ENCODE results near the gene SMYD3.

Gene SMYD3

DNA sequence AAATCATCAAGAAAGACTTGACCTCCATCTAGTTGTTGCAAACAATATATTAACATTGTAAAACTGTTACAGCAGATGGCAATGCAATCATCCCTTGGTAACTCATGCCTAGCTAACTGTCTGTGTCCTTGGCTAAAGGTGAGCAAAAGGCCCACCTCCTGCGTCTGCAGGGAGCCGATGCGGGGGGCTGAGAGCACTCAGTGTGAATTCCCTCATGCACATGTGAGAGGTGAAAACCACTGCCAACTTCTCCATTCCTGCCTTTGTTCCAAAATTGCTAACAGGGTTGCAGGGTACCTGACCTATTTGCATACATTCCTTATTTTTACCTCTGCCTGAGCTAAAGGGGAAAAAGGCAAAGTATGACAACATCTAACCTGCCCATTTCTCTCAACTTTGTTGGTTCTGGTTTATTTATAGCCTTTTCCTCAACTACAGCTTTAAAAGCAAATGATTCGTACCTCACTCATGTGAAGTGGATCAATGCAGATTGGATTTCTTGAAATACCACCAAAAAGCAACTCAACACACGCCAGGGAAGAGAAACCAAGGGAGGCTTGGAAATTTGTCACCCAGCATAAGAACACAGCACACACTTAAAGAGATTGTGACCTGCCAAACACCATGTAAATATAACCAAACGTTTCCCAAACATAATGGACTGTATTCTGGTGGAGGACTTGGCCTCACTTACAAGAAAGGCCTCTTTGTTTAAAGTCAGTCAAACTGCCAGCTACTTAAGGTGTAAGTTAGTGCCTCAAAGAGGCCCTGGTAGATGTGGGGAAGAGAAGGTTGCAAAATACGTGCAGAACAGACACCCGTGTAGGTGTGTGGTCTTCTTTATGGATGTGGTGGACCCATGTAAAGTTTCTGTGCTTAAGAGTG is 651.0 kb downstream of the SMYD3 start:
- Histone ChIP-seq H3K27me3 (ENCODE audit: insufficient read depth, low read length) (no peaks in the 10 kb centered on the region), H3K4me3 (ENCODE audit: low read depth, low read length) (peak overlapping the region; percentile 12; the same call in 1 of the 2 replicates), H3K79me2 (ENCODE audit: control insufficient read depth, insufficient read depth, low read length, unreplicated experiment) (no peaks in the 10 kb centered on the region), H3K4me1 (ENCODE audit: control insufficient read depth, insufficient read depth, low read length, unreplicated experiment) (peaks cover 50% of the 10 kb centered on the region), H2AFZ (ENCODE audit: low read length, unreplicated experiment) (no peak overlapping the region), H3K36me3 (ENCODE audit: insufficient read depth, low read length) (no peaks in the 10 kb centered on the region), H3K27ac (ENCODE audit: low read depth, low read length) (peak overlapping the region; percentile 83)

DNA sequence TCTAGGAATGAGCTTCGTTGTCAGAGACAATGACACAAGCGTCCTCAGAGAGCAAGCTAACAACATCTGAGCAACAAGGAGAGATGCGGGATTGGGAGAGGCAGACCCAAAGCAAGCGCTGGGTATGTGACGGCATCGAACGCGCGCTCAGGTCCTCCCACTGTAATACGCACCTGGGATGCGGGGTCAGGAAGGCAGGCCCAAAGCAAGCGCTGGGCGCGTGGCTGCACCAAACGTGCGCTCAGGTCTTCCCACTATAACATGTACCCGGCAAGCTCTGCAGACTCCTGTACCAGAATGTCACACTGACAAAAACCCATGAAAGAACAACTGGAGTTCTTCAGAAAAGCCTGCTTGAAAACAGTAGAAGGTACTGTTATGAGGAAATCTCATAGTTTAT is 653.8 kb downstream of the SMYD3 start:
- H2AFZ ChIP-seq (ENCODE audit: low read length, unreplicated experiment), result no peak overlapping the region
- no peak overlapping the region for H3K4me3 ChIP-seq (ENCODE audit: low read depth, low read length)
- H3K79me2 ChIP-seq (ENCODE audit: control insufficient read depth, insufficient read depth, low read length, unreplicated experiment), result no peaks in the 10 kb centered on the region
- H3K27me3 ChIP-seq (ENCODE audit: insufficient read depth, low read length), result no peaks in the 10 kb centered on the region
- no peak overlapping the region for H3K27ac ChIP-seq (ENCODE audit: low read depth, low read length)
- H3K36me3 ChIP-seq (ENCODE audit: insufficient read depth, low read length), result no peaks in the 10 kb centered on the region
- H3K4me1 ChIP-seq (ENCODE audit: control insufficient read depth, insufficient read depth, low read length, unreplicated experiment), result peaks cover 22% of the 10 kb centered on the region

DNA sequence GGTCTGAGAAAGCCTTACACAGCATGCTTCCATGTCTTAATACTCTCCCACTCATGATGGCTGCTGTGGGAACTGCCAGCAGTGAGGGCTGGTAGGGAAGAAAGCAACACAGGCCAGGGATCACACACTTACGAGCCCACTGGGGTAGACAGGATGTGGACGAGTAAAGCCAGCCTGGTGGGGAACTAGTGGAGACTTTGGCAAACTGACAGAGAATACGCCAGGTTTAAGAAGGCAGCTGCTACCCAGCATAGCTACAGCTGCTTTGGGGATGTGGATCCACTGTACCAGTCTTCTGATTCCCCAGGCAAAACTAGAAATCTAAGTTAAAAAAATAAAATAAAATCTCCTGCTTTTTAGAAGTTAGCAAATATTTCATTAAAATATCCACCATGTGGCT is 664.0 kb downstream of the SMYD3 start:
- Histone ChIP-seq H3K4me1 (ENCODE audit: control insufficient read depth, insufficient read depth, low read length, unreplicated experiment) (peaks cover 2% of the 10 kb centered on the region), H3K4me3 (ENCODE audit: low read depth, low read length) (no peak overlapping the region), H3K36me3 (ENCODE audit: insufficient read depth, low read length) (no peaks in the 10 kb centered on the region)

DNA sequence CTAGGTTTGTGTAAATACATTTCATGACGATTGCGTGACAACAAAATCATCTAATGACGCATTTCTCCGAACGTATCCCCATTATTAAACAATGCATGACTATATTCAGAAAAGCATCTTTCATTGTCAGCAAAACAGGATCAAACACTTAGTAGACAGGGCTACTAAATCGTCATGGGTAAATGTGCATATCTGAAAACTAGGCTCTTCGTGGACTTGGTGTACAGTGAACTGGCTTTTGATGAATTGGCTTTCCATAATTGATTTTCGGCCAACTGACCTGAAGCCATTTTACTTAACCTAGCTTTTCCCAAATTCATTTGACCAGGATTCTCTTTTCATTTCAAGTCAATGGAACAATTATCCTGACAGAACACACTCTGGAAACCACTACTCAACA is 665.0 kb downstream of the SMYD3 start:
- no peak overlapping the region for H2AFZ ChIP-seq (ENCODE audit: low read length, unreplicated experiment)
- no peaks in the 10 kb centered on the region for H3K36me3 ChIP-seq (ENCODE audit: insufficient read depth, low read length)
- H3K27me3 ChIP-seq (ENCODE audit: insufficient read depth, low read length), result no peaks in the 10 kb centered on the region
- H3K4me3 ChIP-seq (ENCODE audit: low read depth, low read length), result no peak overlapping the region
- no peak overlapping the region for H3K27ac ChIP-seq (ENCODE audit: low read depth, low read length)
- H3K4me1 ChIP-seq (ENCODE audit: control insufficient read depth, insufficient read depth, low read length, unreplicated experiment), result peaks cover 12% of the 10 kb centered on the region
- H3K79me2 ChIP-seq (ENCODE audit: control insufficient read depth, insufficient read depth, low read length, unreplicated experiment), result no peaks in the 10 kb centered on the region

More for the DNA sequence above, 664.0 kb downstream of the SMYD3 start:
- no peak overlapping the region for H3K27ac ChIP-seq (ENCODE audit: low read depth, low read length)
- H2AFZ ChIP-seq (ENCODE audit: low read length, unreplicated experiment), result no peak overlapping the region
- no peaks in the 10 kb centered on the region for H3K79me2 ChIP-seq (ENCODE audit: control insufficient read depth, insufficient read depth, low read length, unreplicated experiment)
- no peaks in the 10 kb centered on the region for H3K27me3 ChIP-seq (ENCODE audit: insufficient read depth, low read length)

DNA sequence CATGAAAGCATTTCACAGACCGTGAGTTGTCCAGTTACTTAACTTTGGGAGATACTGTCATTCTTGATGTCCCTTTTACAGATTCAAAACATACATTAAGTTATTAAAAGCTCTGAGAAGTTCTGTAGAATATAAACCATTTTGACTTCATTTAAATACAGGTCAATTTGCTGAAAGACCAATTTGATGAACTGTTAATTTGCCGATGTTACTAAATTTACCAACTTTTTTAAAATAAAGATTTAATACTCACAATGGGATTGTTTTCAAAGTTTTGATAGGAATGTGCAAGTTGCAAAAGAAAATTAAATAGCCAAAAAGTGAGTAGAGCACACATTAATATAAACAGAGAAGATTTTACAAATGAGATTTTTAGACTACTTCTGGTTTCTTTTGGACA is 666.1 kb downstream of the SMYD3 start:
- no peaks in the 10 kb centered on the region for H3K36me3 ChIP-seq (ENCODE audit: insufficient read depth, low read length)
- no peak overlapping the region for H3K4me3 ChIP-seq (ENCODE audit: low read depth, low read length)
- H3K4me1 ChIP-seq (ENCODE audit: control insufficient read depth, insufficient read depth, low read length, unreplicated experiment), result peaks cover 13% of the 10 kb centered on the region
- no peaks in the 10 kb centered on the region for H3K79me2 ChIP-seq (ENCODE audit: control insufficient read depth, insufficient read depth, low read length, unreplicated experiment)
- H3K27ac ChIP-seq (ENCODE audit: low read depth, low read length), result no peak overlapping the region
- no peak overlapping the region for H2AFZ ChIP-seq (ENCODE audit: low read length, unreplicated experiment)
- H3K27me3 ChIP-seq (ENCODE audit: insufficient read depth, low read length), result no peaks in the 10 kb centered on the region

DNA sequence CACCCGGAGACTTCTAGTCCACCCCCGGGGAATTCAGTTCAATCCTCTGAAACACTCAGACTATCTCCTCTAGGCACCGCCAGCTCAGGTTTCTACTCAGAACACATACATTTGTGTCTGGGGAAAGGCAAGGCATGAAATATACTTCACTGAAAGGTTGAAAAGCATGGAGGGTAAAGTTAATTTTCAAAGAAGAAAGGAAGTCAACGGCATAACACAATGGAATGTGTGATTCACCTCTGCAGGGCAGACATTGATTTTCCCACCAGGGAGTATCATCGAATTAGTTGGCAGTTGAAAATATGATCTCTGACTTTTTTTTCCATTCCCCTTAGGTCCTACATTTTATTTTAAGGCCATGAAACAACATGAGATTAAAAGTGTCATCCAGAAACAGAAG is 669.4 kb downstream of the SMYD3 start:
- H3K79me2 ChIP-seq (ENCODE audit: control insufficient read depth, insufficient read depth, low read length, unreplicated experiment), result no peaks in the 10 kb centered on the region
- H3K27ac ChIP-seq (ENCODE audit: low read depth, low read length), result peak overlapping the region; percentile 60
- H3K4me3 ChIP-seq (ENCODE audit: low read depth, low read length), result peak overlapping the region; percentile 39; the same call in 1 of the 2 replicates
- peaks cover 13% of the 10 kb centered on the region for H3K4me1 ChIP-seq (ENCODE audit: control insufficient read depth, insufficient read depth, low read length, unreplicated experiment)
- H3K36me3 ChIP-seq (ENCODE audit: insufficient read depth, low read length), result no peaks in the 10 kb centered on the region
- H2AFZ ChIP-seq (ENCODE audit: low read length, unreplicated experiment), result peak overlapping the region; percentile 92
- H3K27me3 ChIP-seq (ENCODE audit: insufficient read depth, low read length), result no peaks in the 10 kb centered on the region

DNA sequence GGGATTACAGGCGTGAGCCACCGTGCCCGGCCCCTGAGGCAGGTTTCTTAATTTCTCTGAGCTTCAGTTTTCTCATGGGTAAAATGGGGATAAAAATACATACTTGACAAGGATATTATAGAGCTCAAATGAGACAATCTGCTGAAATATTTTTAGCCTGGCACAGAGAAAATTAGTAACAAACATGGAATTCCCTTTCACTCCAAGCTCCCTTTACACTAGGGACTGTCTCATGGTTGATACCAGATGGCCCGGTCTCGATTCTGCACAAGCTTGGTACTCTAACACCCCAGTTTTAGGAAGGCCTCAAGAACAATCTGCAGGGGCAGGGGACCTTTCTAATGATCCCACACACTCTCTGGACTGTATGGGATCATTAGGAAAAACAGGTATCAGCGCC is 671.7 kb downstream of the SMYD3 start:
- no peaks in the 10 kb centered on the region for H3K79me2 ChIP-seq (ENCODE audit: control insufficient read depth, insufficient read depth, low read length, unreplicated experiment)
- no peak overlapping the region for H3K4me3 ChIP-seq (ENCODE audit: low read depth, low read length)
- H3K4me1 ChIP-seq (ENCODE audit: control insufficient read depth, insufficient read depth, low read length, unreplicated experiment), result peaks cover 13% of the 10 kb centered on the region
- no peaks in the 10 kb centered on the region for H3K36me3 ChIP-seq (ENCODE audit: insufficient read depth, low read length)
- no peak overlapping the region for H2AFZ ChIP-seq (ENCODE audit: low read length, unreplicated experiment)
- H3K27me3 ChIP-seq (ENCODE audit: insufficient read depth, low read length), result no peaks in the 10 kb centered on the region
- no peak overlapping the region for H3K27ac ChIP-seq (ENCODE audit: low read depth, low read length)

DNA sequence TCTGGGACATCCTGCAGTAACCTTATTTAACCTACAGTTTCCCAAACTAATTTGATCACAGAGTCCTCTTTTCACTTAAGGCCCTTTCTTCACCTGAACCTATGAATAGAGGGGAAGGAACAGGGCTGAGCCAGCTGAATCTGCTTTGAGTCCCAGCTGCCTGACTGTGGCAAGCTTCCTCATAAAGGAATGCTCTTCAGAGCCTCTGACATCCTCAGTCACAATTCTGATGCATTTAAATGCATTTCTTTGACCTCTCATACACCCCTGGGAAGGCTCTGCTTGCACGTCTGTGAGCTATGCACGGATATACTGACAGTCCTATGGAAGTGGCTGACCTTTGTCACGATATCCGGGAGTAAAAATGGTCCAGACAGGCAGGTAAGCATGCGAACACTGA is 673.1 kb downstream of the SMYD3 start:
- Histone ChIP-seq H3K36me3 (ENCODE audit: insufficient read depth, low read length) (no peaks in the 10 kb centered on the region), H3K79me2 (ENCODE audit: control insufficient read depth, insufficient read depth, low read length, unreplicated experiment) (no peaks in the 10 kb centered on the region), H3K4me1 (ENCODE audit: control insufficient read depth, insufficient read depth, low read length, unreplicated experiment) (peaks cover 13% of the 10 kb centered on the region), H2AFZ (ENCODE audit: low read length, unreplicated experiment) (no peak overlapping the region), H3K27ac (ENCODE audit: low read depth, low read length) (no peak overlapping the region), H3K4me3 (ENCODE audit: low read depth, low read length) (no peak overlapping the region), H3K27me3 (ENCODE audit: insufficient read depth, low read length) (no peaks in the 10 kb centered on the region)

DNA sequence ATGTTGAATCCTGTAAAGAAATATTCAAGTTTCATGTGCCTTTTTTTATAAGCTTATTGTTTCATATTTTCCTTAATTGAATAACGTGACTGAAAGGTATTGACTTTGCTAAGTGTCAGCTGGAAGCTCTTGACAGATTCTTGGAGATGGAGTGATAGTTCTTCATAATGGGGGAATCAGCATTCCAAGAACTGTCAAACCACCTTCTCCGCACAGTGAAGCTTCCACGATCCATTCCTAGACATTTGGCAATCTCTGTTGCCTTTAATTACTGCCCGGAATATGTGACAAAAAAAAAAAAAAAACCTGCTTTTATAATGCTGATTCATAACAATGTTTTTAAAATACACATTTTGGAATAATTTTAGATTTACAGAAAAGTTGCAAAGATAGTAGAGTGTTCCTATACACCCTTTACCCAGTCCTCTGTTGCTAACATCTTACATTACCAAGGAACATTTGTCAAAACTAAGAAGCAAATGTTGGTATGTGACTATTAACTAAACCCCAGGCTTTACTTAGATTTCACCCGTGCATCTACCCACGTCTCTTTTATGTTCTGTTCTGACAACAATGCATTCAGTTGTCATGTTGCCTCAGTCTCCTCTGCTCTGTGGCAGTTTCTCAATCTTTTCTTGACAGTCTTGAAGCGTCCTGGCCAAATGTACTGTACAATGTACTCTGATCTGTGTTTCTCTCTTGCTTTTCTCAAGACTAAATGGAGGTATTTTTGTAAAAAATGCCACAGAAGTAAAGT is 674.1 kb downstream of the SMYD3 start:
- no peaks in the 10 kb centered on the region for H3K36me3 ChIP-seq (ENCODE audit: insufficient read depth, low read length)
- no peaks in the 10 kb centered on the region for H3K79me2 ChIP-seq (ENCODE audit: control insufficient read depth, insufficient read depth, low read length, unreplicated experiment)
- H3K27me3 ChIP-seq (ENCODE audit: insufficient read depth, low read length), result no peaks in the 10 kb centered on the region
- H2AFZ ChIP-seq (ENCODE audit: low read length, unreplicated experiment), result no peak overlapping the region
- H3K4me3 ChIP-seq (ENCODE audit: low read depth, low read length), result no peak overlapping the region
- H3K27ac ChIP-seq (ENCODE audit: low read depth, low read length), result no peak overlapping the region
- H3K4me1 ChIP-seq (ENCODE audit: control insufficient read depth, insufficient read depth, low read length, unreplicated experiment), result peaks cover 9% of the 10 kb centered on the region

DNA sequence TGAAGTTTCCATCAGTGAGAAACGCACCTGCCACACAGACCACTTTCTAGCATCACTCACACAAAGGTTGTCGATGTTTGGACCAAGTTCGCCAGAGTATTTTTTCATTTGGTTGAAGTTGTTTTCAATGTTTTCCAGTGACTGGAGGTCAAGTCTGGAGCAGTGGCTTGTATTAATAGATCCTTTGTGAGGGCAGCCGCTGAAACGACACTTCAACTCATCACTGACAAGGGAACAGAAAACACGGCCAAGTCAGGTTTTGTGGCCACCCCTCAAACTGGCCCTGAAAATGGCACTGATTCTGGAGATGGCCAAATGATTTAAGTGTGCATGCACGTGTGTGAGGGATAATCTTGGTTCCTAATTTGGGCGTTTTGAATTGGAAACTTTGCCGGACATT is 675.6 kb downstream of the SMYD3 start:
- Histone ChIP-seq H2AFZ (ENCODE audit: low read length, unreplicated experiment) (no peak overlapping the region), H3K4me1 (ENCODE audit: control insufficient read depth, insufficient read depth, low read length, unreplicated experiment) (no peaks in the 10 kb centered on the region), H3K79me2 (ENCODE audit: control insufficient read depth, insufficient read depth, low read length, unreplicated experiment) (no peaks in the 10 kb centered on the region), H3K27ac (ENCODE audit: low read depth, low read length) (no peak overlapping the region), H3K36me3 (ENCODE audit: insufficient read depth, low read length) (no peaks in the 10 kb centered on the region), H3K4me3 (ENCODE audit: low read depth, low read length) (no peak overlapping the region), H3K27me3 (ENCODE audit: insufficient read depth, low read length) (no peaks in the 10 kb centered on the region)

DNA sequence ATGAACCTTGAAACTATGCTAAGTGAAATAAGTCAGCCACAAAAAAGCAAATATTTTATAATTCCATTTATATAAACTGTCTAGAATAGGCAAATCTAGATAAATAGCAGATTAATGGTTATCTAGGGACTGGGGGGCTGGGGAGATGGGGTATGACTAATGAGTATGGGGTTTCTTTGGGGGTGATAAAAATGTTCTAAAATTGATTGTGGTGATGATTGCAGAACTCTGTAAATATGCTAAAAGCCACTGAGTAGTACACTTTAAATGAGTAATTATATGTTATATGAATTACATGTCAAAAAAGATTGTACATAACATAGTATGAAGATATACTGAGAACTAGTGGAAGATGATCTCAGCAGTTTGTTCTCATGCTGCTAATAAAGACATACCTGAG is 677.3 kb downstream of the SMYD3 start:
- no peaks in the 10 kb centered on the region for H3K27me3 ChIP-seq (ENCODE audit: insufficient read depth, low read length)
- H3K4me3 ChIP-seq (ENCODE audit: low read depth, low read length), result no peak overlapping the region
- no peak overlapping the region for H2AFZ ChIP-seq (ENCODE audit: low read length, unreplicated experiment)
- H3K36me3 ChIP-seq (ENCODE audit: insufficient read depth, low read length), result no peaks in the 10 kb centered on the region
- H3K27ac ChIP-seq (ENCODE audit: low read depth, low read length), result no peak overlapping the region
- no peaks in the 10 kb centered on the region for H3K79me2 ChIP-seq (ENCODE audit: control insufficient read depth, insufficient read depth, low read length, unreplicated experiment)
- H3K4me1 ChIP-seq (ENCODE audit: control insufficient read depth, insufficient read depth, low read length, unreplicated experiment), result no peaks in the 10 kb centered on the region
